ENCODE measurements around the gene PROP1.

Gene PROP1

DNA sequence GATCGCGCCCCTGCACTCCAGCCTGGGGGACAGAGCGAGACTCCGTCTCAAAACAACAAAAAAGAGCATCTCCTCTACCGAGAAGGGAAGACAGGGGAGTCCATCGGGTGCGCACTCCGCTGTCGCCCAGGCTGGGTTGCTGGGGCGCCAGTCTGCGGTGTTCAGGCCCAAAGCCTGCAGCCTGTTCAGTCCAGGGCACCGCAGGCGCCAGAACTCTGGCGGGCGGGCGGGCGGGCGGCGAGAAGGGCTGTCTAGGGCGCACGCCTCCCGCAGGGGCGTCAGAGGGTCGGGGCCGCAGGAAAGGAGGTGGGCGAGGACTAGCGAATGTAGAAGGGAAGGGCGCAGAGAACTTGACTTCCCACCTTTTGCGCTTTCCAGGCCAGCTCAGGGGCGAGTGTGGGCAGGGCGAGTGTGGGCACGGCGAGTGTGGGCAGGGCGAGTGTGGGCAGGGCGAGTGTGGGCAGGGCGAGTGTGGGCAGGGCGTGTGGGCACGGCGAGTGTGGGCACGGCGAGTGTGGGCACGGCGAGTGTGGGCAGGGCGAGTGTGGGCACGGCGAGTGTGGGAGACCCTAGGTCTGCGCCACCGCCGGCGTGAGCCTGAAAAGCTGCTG, 10.5 kb downstream of the PROP1 start:
- no peak overlapping the region for H3K4me2 ChIP-seq
- no peak overlapping the region for H3K27ac ChIP-seq
- no peak overlapping the region for H2AFZ ChIP-seq (ENCODE audit: low read depth)
- H3K27me3 ChIP-seq (ENCODE audit: insufficient read depth, low read depth), result no peaks in the 10 kb centered on the region
- no peak overlapping the region for H3K4me3 ChIP-seq (IDR thresholded peaks at IDR 0.05; ENCODE audit: insufficient read depth, low read depth, low read length)
- no peaks in the 10 kb centered on the region for H3K4me1 ChIP-seq (ENCODE audit: low read depth, poor library complexity, severe bottlenecking)
- H3K36me3 ChIP-seq (ENCODE audit: insufficient read depth), result no peaks in the 10 kb centered on the region
- H3K9ac ChIP-seq, result no peak overlapping the region
- H4K20me1 ChIP-seq (ENCODE audit: insufficient read depth), result no peaks in the 10 kb centered on the region
- H3K79me2 ChIP-seq (ENCODE audit: insufficient read depth, low read depth), result no peaks in the 10 kb centered on the region
- TF ChIP-seq, protein P1, sequence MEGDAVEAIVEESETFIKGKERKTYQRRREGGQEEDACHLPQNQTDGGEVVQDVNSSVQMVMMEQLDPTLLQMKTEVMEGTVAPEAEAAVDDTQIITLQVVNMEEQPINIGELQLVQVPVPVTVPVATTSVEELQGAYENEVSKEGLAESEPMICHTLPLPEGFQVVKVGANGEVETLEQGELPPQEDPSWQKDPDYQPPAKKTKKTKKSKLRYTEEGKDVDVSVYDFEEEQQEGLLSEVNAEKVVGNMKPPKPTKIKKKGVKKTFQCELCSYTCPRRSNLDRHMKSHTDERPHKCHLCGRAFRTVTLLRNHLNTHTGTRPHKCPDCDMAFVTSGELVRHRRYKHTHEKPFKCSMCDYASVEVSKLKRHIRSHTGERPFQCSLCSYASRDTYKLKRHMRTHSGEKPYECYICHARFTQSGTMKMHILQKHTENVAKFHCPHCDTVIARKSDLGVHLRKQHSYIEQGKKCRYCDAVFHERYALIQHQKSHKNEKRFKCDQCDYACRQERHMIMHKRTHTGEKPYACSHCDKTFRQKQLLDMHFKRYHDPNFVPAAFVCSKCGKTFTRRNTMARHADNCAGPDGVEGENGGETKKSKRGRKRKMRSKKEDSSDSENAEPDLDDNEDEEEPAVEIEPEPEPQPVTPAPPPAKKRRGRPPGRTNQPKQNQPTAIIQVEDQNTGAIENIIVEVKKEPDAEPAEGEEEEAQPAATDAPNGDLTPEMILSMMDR (conservative IDR thresholded peaks at IDR 0.05; ENCODE audit: low read depth, low read length), result no peak

DNA sequence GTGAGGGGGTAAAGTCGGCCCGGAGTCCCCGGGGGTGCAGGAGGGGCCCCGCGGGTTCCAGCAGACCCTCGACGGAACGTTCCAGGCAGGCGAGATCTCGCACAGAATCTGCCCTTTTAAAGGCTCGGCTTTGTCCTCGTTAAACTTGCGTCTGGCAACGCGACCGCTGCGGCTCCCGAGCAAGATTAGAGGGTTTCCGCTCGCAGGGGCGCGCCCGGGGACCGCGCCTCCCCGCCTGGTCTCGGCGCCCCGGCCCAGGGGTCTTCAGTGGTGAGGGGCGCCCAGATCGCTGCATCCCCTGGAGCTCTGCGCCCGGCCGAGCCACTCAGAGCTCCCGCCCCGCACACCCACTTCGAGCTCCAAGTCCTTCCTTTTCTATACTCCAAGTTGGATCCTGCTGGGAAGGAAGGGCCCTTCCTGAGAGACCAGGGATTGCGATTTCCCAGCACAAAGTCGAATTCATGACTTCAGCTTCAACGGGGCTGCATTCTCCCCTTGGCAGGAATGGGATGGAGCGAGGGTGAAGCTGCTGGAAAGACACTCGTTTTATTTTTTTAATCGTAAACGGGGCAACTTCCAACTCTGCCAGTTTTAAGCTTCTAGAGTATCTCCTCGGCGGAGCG, 11.3 kb downstream of the PROP1 start:
- no peaks in the 10 kb centered on the region for H3K27me3 ChIP-seq (ENCODE audit: insufficient read depth, low read depth)

DNA sequence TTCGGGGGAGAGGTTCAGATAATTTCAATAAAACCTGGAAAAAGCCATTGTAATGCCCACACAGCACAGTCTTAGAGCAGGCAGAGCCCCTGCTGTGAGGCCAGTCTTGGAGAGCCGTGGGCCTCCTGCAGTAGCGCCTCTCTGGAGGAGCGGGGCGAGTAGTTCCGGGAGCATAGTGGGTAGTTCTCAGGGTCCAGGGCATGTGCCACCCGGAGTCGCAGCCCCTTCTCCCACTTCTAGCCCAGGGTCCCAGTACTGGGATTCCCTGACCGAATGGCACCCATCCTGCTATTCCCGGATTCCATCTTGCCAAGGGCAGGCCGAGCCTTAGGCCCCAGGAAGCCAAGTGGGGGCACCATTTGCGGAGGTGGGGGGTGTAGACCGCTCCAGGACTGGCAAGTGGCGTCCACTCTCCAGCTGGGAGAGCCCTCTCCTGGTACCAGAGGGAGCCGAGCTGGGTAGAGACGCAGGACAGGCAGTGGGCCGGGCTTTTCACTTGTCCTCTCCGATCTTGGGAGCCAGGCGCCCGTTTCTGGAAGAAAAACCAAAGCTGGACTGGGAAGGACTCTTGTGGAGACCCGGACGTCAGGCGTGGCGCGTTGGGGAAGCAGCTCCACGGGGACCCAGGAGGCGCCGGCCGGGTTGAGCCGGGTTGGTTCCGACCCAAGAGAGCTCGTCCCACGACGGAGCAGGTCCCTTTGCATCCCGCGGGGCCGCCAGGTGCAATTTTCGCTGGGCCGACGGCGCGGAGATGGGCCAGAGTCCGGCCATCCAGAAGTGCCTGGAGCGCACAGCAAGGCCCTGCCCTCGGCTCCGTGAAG, 12.1 kb downstream of the PROP1 start:
- TF ChIP-seq, protein P1 (conservative IDR thresholded peaks at IDR 0.05; ENCODE audit: low read depth, low read length), result no peak
- H3K27me3 ChIP-seq (ENCODE audit: insufficient read depth, low read depth), result no peaks in the 10 kb centered on the region

More for the DNA sequence above, 11.3 kb downstream of the PROP1 start:
- Histone ChIP-seq H4K20me1 (ENCODE audit: insufficient read depth) (no peaks in the 10 kb centered on the region), H3K36me3 (ENCODE audit: insufficient read depth) (no peaks in the 10 kb centered on the region), H2AFZ (ENCODE audit: low read depth) (no peak overlapping the region), H3K4me2 (no peak overlapping the region), H3K4me3 (IDR thresholded peaks at IDR 0.05; ENCODE audit: insufficient read depth, low read depth, low read length) (no peak overlapping the region), H3K79me2 (ENCODE audit: insufficient read depth, low read depth) (no peaks in the 10 kb centered on the region), H3K9ac (no peak overlapping the region), H3K4me1 (ENCODE audit: low read depth, poor library complexity, severe bottlenecking) (no peaks in the 10 kb centered on the region), H3K27ac (no peak overlapping the region)
- TF ChIP-seq, protein P1 (conservative IDR thresholded peaks at IDR 0.05; ENCODE audit: low read depth, low read length), result no peak

DNA sequence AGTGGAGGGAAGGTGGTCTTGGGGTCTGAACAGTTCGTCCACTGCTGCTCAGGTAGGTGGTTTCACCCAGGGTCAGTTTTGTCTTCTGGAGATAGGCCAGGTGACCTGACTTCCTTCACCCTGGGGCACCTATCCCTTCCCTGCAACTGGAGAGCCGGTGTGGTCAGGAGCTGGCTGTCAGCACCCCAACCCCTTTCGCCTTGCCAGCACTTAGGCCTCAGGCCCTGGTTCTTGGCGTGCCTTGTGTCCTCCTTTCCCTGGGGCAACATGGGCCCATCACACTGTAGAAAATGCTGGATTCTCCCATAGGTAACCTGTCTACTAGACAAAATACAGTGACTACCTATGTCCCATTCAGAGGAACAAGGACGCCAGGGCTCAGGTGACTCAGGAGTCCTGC, 13.1 kb downstream of the PROP1 start:
- TF ChIP-seq, protein P1 (conservative IDR thresholded peaks at IDR 0.05; ENCODE audit: low read depth, low read length), result no peak
- H3K36me3 ChIP-seq (ENCODE audit: insufficient read depth), result no peaks in the 10 kb centered on the region
- H3K4me3 ChIP-seq (IDR thresholded peaks at IDR 0.05; ENCODE audit: insufficient read depth, low read depth, low read length), result no peak overlapping the region
- no peak overlapping the region for H3K9ac ChIP-seq
- no peaks in the 10 kb centered on the region for H4K20me1 ChIP-seq (ENCODE audit: insufficient read depth)
- H3K27ac ChIP-seq, result no peak overlapping the region
- H3K4me1 ChIP-seq (ENCODE audit: low read depth, poor library complexity, severe bottlenecking), result no peaks in the 10 kb centered on the region
- H3K27me3 ChIP-seq (ENCODE audit: insufficient read depth, low read depth), result no peaks in the 10 kb centered on the region
- H2AFZ ChIP-seq (ENCODE audit: low read depth), result no peak overlapping the region
- H3K79me2 ChIP-seq (ENCODE audit: insufficient read depth, low read depth), result no peaks in the 10 kb centered on the region
- H3K4me2 ChIP-seq, result no peak overlapping the region

More for the DNA sequence above, 12.1 kb downstream of the PROP1 start:
- Histone ChIP-seq H3K36me3 (ENCODE audit: insufficient read depth) (no peaks in the 10 kb centered on the region), H3K27ac (no peak overlapping the region), H3K4me2 (no peak overlapping the region), H3K4me3 (IDR thresholded peaks at IDR 0.05; ENCODE audit: insufficient read depth, low read depth, low read length) (no peak overlapping the region), H2AFZ (ENCODE audit: low read depth) (no peak overlapping the region), H3K4me1 (ENCODE audit: low read depth, poor library complexity, severe bottlenecking) (no peaks in the 10 kb centered on the region), H3K9ac (no peak overlapping the region), H3K79me2 (ENCODE audit: insufficient read depth, low read depth) (no peaks in the 10 kb centered on the region), H4K20me1 (ENCODE audit: insufficient read depth) (no peaks in the 10 kb centered on the region)
